Measurements from ENCODE around the gene NPDC1. TPM values are rescaled to one million over a fixed set of nuclear protein-coding genes. Genes with fewer than 3 reads are reported as not detected.
A peak's percentile ranks its signal among the peaks of the same experiment; 100 is the strongest.

The NPDC1 gene
- total RNA-seq, 1 experiment from 2014 or later = 44.1 TPM

DNA sequence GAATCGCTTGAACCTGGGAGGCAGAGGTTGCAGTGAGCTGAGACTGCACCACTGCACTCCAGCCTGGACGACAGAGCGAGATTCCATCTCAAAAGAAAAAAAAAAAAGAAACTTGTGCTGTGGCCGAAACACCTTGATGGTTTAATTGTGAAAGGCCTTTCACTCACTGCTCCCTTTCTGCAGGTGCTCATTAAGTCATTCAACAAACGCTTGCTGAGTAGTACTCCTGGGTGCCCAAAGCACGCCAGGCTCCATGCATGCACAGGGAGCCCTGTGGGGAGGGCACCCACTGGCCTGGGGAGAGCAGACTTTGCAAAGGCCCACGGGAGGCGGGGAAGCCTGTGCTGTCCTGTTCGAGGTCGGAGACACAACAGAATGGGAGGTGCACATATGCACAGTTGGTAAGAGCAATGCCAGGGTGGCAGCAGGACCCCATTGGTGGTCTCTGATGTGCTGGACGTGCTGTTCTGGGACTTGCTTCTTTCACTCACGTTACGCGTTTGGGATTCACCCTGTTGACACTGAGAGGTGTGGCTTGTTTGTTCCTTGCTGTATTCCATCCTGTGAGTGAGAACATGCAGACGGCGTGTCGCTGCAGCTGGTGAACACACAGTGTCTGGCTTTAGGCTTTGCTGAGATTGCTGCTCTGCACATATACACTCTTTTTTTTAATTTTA is 10.9 kb upstream of the NPDC1 start:
- Mint-ChIP-seq H3K4me1 (ENCODE audit: low read depth, unreplicated experiment) (peaks cover 6% of the 10 kb centered on the region), H3K36me3 (ENCODE audit: insufficient read depth, unreplicated experiment) (peaks cover 4% of the 10 kb centered on the region), H3K9me3 (ENCODE audit: unreplicated experiment) (no peaks in the 10 kb centered on the region), H3K4me3 (ENCODE audit: unreplicated experiment) (no peak overlapping the region), H3K27ac (ENCODE audit: unreplicated experiment) (no peak overlapping the region), H3K27me3 (ENCODE audit: insufficient read depth, unreplicated experiment) (no peaks in the 10 kb centered on the region)
- no peak for DNase-seq
- no peaks in the 10 kb centered on the region for H3K36me3 ChIP-seq (ENCODE audit: control insufficient read depth, insufficient read depth, low read length)
- no TSS peak for BruUV-seq (replicated peaks)
- TF ChIP-seq, protein P1, sequence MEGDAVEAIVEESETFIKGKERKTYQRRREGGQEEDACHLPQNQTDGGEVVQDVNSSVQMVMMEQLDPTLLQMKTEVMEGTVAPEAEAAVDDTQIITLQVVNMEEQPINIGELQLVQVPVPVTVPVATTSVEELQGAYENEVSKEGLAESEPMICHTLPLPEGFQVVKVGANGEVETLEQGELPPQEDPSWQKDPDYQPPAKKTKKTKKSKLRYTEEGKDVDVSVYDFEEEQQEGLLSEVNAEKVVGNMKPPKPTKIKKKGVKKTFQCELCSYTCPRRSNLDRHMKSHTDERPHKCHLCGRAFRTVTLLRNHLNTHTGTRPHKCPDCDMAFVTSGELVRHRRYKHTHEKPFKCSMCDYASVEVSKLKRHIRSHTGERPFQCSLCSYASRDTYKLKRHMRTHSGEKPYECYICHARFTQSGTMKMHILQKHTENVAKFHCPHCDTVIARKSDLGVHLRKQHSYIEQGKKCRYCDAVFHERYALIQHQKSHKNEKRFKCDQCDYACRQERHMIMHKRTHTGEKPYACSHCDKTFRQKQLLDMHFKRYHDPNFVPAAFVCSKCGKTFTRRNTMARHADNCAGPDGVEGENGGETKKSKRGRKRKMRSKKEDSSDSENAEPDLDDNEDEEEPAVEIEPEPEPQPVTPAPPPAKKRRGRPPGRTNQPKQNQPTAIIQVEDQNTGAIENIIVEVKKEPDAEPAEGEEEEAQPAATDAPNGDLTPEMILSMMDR (IDR thresholded peaks at IDR 0.05; ENCODE audit: insufficient read depth in 1 of 2, low read depth in 1 of 2, low read length in 1 of 2, severe bottlenecking in 1 of 2, unreplicated experiment in 1 of 2) = no peak
- peaks cover 18% of the 10 kb centered on the region for H3K4me1 ChIP-seq
- H3K4me3 ChIP-seq (ENCODE audit: low read depth, low read length) = no peak overlapping the region
- no peaks in the 10 kb centered on the region for H3K27me3 ChIP-seq (replicated peaks; ENCODE audit: control insufficient read depth, insufficient read depth, low read length)
- ChIA-PET CTCF (interaction anchor here (1.8 to 2.3 kb wide), 2 partner anchors 7 to 13 kb away, joined by 5 to 6 read pairs; partner anchors contain the start of gene SAPCD2), POLR2A (no interaction called here)
- intact Hi-C loops (cut with micrococcal nuclease; ENCODE audit: unreplicated experiment) = no loop called here
- H3K9me3 ChIP-seq = no peaks in the 10 kb centered on the region

DNA sequence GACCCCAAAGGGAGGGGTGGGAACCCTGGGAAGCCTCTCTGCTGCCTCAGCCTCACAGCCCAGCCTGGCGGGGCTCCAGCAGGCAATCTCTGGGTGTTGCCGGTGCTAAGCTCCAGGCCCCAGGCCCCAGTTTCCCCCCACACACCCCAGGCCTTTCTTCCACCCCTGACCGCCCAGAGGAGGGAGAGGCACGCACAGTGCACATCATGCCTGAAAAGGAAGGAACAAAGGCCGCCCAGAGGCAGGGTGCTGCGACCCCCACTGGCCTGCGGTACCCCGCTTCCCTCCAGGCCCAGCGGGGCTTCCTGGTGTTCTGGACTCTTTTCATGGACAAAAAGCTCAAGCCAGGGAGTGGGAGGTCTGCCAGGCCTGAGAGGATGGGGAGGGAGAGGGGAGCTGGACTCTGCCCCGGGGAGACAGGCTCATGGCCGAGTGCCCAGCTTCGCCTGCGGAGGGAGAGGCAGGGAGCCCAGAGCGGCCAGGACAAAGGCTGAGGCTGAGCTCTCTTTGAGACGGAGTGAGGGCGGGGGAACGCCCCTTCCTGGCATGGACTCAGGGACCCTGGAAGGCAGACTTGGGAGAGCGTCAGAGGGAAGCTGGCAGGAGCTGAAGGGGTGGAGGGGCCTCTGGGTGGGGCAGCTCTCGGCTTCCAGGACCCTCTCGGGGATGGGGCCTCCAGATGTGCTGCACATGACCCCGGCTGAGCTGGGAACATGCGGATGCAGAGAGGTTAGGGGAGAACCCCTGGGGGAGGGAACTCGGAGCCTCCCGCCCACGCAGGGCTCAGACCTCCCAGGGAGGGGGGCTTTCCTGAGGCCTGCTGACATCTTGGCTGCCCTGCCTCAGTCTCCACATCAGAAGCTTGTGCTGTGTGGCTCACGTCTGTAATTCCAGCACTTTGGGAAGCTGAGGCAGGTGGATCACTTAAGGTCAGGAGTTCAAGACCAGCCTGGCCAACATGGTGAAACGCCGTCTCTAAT is 9.7 kb upstream of the NPDC1 start:
- ChIA-PET CTCF (interaction anchor here (0.6 to 2.8 kb wide), 6 partner anchors 9 to 181 kb away, joined by 3 to 24 read pairs (median 6); partner anchors contain the start of gene NPDC1), POLR2A (no interaction called here)
- H3K36me3 ChIP-seq (ENCODE audit: control insufficient read depth, insufficient read depth, low read length) = no peaks in the 10 kb centered on the region
- no TSS peak for BruUV-seq (replicated peaks)
- no peaks in the 10 kb centered on the region for H3K27me3 ChIP-seq (replicated peaks; ENCODE audit: control insufficient read depth, insufficient read depth, low read length)
- Mint-ChIP-seq H3K27me3 (ENCODE audit: insufficient read depth, unreplicated experiment) (no peaks in the 10 kb centered on the region), H3K9me3 (ENCODE audit: unreplicated experiment) (no peaks in the 10 kb centered on the region), H3K36me3 (ENCODE audit: insufficient read depth, unreplicated experiment) (peaks cover 4% of the 10 kb centered on the region), H3K27ac (ENCODE audit: unreplicated experiment) (no peak overlapping the region), H3K4me3 (ENCODE audit: unreplicated experiment) (peak overlapping the region; percentile 66), H3K4me1 (ENCODE audit: low read depth, unreplicated experiment) (peaks cover 6% of the 10 kb centered on the region)
- TF ChIP-seq, protein P1 (IDR thresholded peaks at IDR 0.05; ENCODE audit: insufficient read depth in 1 of 2, low read depth in 1 of 2, low read length in 1 of 2, severe bottlenecking in 1 of 2, unreplicated experiment in 1 of 2) = no peak
- H3K9me3 ChIP-seq = no peaks in the 10 kb centered on the region
- DNase-seq = no peak
- no peak overlapping the region for H3K4me3 ChIP-seq (ENCODE audit: low read depth, low read length)
- H3K4me1 ChIP-seq = peaks cover 18% of the 10 kb centered on the region
- intact Hi-C loops (cut with micrococcal nuclease; ENCODE audit: unreplicated experiment) = no loop called here

DNA sequence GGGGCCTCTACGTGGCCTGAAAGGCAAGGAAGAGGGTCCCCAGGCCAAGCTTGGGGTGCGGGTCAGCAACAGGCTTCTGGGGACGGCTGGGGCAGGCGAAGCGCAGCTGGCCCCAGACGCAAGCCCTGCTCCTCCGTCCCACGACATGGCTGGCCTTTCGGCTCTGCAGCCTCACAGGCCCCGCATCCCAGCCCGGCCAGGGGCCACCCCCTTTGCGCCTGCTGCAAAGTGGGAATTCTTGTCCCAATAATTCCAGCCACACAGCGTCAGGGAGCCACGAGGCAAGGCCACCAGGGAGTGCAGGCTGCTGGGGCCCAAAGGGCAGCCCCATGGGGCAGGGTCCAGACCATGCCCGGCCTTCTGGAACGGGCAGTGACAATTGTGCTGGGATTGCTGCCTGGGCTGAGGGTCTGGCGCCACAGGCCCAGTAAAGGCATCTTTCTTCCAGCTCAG is 9.0 kb upstream of the NPDC1 start:
- BruUV-seq (replicated peaks) = no TSS peak
- H3K4me1 ChIP-seq = peaks cover 18% of the 10 kb centered on the region

More for the DNA sequence above, 9.0 kb upstream of the NPDC1 start:
- DNase-seq = no peak
- Histone ChIP-seq H3K9me3 (no peaks in the 10 kb centered on the region), H3K27me3 (replicated peaks; ENCODE audit: control insufficient read depth, insufficient read depth, low read length) (no peaks in the 10 kb centered on the region), H3K36me3 (ENCODE audit: control insufficient read depth, insufficient read depth, low read length) (no peaks in the 10 kb centered on the region), H3K4me3 (ENCODE audit: low read depth, low read length) (peak overlapping the region; percentile 51)
- TF ChIP-seq, protein P1 (IDR thresholded peaks at IDR 0.05; ENCODE audit: insufficient read depth in 1 of 2, low read depth in 1 of 2, low read length in 1 of 2, severe bottlenecking in 1 of 2, unreplicated experiment in 1 of 2) = no peak
- POLR2A ChIA-PET = no interaction called here
- peaks cover 4% of the 10 kb centered on the region for H3K36me3 Mint-ChIP-seq (ENCODE audit: insufficient read depth, unreplicated experiment)
- CTCF ChIA-PET = interaction anchor here (0.6 to 2.8 kb wide), 4 partner anchors 8 to 112 kb away, joined by 4 to 24 read pairs (median 7); partner anchors contain the start of gene NPDC1
- peak overlapping the region; percentile 66 for H3K4me3 Mint-ChIP-seq (ENCODE audit: unreplicated experiment)
- H3K27me3 Mint-ChIP-seq (ENCODE audit: insufficient read depth, unreplicated experiment) = no peaks in the 10 kb centered on the region
- H3K27ac Mint-ChIP-seq (ENCODE audit: unreplicated experiment) = peak overlapping the region; percentile 30
- intact Hi-C loops (cut with micrococcal nuclease; ENCODE audit: unreplicated experiment) = no loop called here
- no peaks in the 10 kb centered on the region for H3K9me3 Mint-ChIP-seq (ENCODE audit: unreplicated experiment)
- H3K4me1 Mint-ChIP-seq (ENCODE audit: low read depth, unreplicated experiment) = peaks cover 6% of the 10 kb centered on the region

Data from Caco-2 (cell line).